ENCODE measurements around the gene HSPA1A. TPM values are rescaled to one million over a fixed set of nuclear protein-coding genes. Genes with fewer than 3 reads are reported as not detected.

The HSPA1A gene
- total RNA-seq, 1 experiment from 2014 or later: 20.3 TPM

DNA sequence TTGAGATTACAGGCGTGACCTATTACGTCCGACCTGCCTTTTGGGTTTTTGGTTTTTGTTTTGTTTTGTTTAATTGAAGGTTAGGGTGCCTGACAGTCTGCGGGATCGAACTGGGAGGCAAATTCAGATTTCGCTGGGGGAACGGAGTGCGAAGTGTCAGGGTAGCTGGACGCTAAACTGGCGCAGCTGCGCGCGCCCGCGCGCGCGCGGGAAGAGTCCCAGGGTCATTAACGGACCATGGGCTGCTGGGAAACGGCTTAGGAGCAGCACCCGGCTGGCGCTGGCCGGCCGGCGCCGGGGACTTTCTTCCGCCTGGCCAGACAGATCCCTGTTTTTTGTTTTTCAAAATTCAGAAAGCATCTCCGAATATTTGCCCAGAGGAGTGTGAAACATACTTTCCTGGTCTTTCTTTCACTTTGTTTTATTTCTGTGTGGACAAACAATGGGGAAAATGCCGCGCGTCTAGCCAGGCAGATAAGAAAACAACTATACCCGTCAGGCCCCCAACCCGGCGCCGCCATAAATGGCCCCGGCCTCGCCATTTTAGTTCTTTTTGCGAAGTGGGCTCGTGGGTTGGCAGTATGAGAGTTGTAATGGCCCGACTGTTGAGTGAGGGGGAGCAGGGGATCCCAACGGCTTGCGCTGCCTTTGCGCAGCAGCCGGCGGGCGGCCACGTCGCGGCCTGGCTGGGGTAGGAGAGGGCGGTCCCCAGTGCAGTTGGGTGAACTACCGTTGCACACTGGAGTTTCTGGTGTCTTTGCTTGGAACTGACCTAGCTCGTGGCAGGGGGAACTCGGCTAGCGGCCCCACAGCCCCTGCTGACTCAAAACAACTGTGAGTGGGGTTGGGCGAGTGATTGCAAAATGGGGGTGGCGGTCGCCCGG, 19.3 kb downstream of the HSPA1A start:
- no peaks in the 10 kb centered on the region for H3K9me3 Mint-ChIP-seq (ENCODE audit: unreplicated experiment)
- H3K36me3 Mint-ChIP-seq (ENCODE audit: insufficient read depth, unreplicated experiment): peaks cover 53% of the 10 kb centered on the region
- H3K4me3 Mint-ChIP-seq (ENCODE audit: unreplicated experiment): peak overlapping the region; percentile 86
- no peaks in the 10 kb centered on the region for H3K27me3 Mint-ChIP-seq (ENCODE audit: insufficient read depth, unreplicated experiment)
- DNase-seq (ENCODE audit: unreplicated experiment): peak; percentile 87
- BruUV-seq (replicated peaks): no TSS peak
- POLR2A ChIA-PET: interaction anchor here (0.6 to 11.2 kb wide), 31 partner anchors 9 to 1479 kb away, joined by 3 to 202 read pairs (median 4); partner anchors contain the start of genes ABHD16A, BAG6, C6orf47 and CFB
- CTCF ChIA-PET: interaction anchor here (0.6 to 1.4 kb wide), 4 partner anchors 12 to 295 kb away, joined by 3 to 6 read pairs (median 4); no protein-coding TSS in a partner anchor
- H3K27ac Mint-ChIP-seq (ENCODE audit: low read depth, unreplicated experiment): peak overlapping the region; percentile 99
- no peak for TF ChIP-seq CTCF (IDR thresholded peaks at IDR 0.05; ENCODE audit: unreplicated experiment)
- H3K4me1 Mint-ChIP-seq (ENCODE audit: insufficient read depth, unreplicated experiment): peaks cover 18% of the 10 kb centered on the region
- intact Hi-C loops (cut with micrococcal nuclease): loop anchor here (1.0 to 10.0 kb wide), 2 partner anchors 29 to 120 kb away; partner anchors contain the start of genes NELFE and SKIC2

- peaks cover 68% of the 10 kb centered on the region for H3K36me3 Mint-ChIP-seq (ENCODE audit: insufficient read depth, unreplicated experiment)
- no peaks in the 10 kb centered on the region for H3K9me3 Mint-ChIP-seq (ENCODE audit: unreplicated experiment)
- no TSS peak for BruUV-seq (replicated peaks)
- peak overlapping the region; percentile 86 for H3K4me3 Mint-ChIP-seq (ENCODE audit: unreplicated experiment)
- TF ChIP-seq CTCF (IDR thresholded peaks at IDR 0.05; ENCODE audit: unreplicated experiment): no peak
- ChIA-PET POLR2A (interaction anchor here (0.6 to 11.2 kb wide), 25 partner anchors 8 to 1136 kb away, joined by 3 to 202 read pairs (median 5); partner anchors contain the start of genes ABHD16A, BAG6, C6orf47 and CFB), CTCF (interaction anchor here (0.7 to 1.4 kb wide), 5 partner anchors 11 to 1148 kb away, joined by 3 to 5 read pairs (median 4); partner anchors contain the start of gene LY6G5C)
- H3K27ac Mint-ChIP-seq (ENCODE audit: low read depth, unreplicated experiment): peak overlapping the region; percentile 99
- no peaks in the 10 kb centered on the region for H3K27me3 Mint-ChIP-seq (ENCODE audit: insufficient read depth, unreplicated experiment)
- DNase-seq (ENCODE audit: unreplicated experiment): no peak
- H3K4me1 Mint-ChIP-seq (ENCODE audit: insufficient read depth, unreplicated experiment): peaks cover 18% of the 10 kb centered on the region
- intact Hi-C loops (cut with micrococcal nuclease): loop anchor here (10.0 kb wide), 1 partner anchor 119 kb away; the partner anchor contains the start of genes NELFE and SKIC2
These were observed 20.7 kb downstream of the HSPA1A start for GRCh38 chr6:31836047-31836473.

DNA sequence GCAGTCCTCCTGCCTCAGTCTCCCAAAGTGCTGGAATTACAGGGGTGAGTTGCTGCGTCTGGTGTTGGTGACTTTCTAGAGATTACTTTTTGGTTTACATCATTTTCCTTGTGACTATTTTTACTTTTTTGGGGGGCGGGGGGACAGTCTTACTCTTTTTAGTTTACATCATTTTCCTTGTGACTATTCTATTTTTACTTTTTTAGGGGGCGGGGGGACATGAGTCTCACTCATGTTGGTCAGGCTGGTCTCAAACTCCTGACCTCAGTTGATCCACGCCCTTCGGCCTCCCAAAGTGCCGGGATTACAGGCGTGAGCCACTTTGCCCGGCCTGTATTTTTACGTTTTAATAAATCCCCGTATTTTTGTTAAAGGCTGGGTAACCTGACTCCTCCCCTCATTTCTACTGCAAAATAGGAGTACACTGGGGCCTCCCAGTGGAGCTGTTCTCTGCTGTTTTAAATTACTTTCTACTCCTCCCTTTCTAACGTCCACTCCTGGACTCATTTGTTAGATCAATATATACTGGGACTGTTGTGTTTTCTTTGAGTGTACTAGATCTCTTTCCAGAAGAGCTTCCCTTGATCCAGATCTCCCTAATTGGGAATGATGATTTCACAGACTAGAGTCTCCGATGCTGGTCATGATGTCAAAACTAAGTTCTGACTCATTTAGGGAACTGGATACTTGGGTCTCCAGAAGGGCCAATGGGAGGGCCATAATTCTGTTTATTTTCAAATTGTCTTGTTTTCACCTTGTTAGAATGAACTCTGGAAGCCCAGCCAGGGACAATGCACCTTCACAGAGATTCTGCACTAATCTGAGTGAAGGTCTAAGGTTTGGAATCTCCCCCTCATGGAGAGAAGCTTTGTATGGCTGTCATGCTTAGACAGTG, 21.4 kb downstream of the HSPA1A start:
- BruUV-seq (replicated peaks): no TSS peak
- H3K4me3 Mint-ChIP-seq (ENCODE audit: unreplicated experiment): peak overlapping the region; percentile 86
- peaks cover 73% of the 10 kb centered on the region for H3K36me3 Mint-ChIP-seq (ENCODE audit: insufficient read depth, unreplicated experiment)
- peak overlapping the region; percentile 99 for H3K27ac Mint-ChIP-seq (ENCODE audit: low read depth, unreplicated experiment)
- no peaks in the 10 kb centered on the region for H3K9me3 Mint-ChIP-seq (ENCODE audit: unreplicated experiment)
- TF ChIP-seq CTCF (IDR thresholded peaks at IDR 0.05; ENCODE audit: unreplicated experiment): no peak
- peaks cover 18% of the 10 kb centered on the region for H3K4me1 Mint-ChIP-seq (ENCODE audit: insufficient read depth, unreplicated experiment)
- peak; percentile 45 for DNase-seq (ENCODE audit: unreplicated experiment)
- no peaks in the 10 kb centered on the region for H3K27me3 Mint-ChIP-seq (ENCODE audit: insufficient read depth, unreplicated experiment)
- ChIA-PET CTCF (interaction anchor here (0.7 to 1.4 kb wide), 6 partner anchors 50 to 278 kb away, joined by 3 to 5 read pairs (median 4); partner anchors contain the start of gene LY6G5C), POLR2A (interaction anchor here (0.6 to 11.2 kb wide), 27 partner anchors 10 to 1238 kb away, joined by 3 to 202 read pairs (median 4); partner anchors contain the start of genes ABHD16A, C6orf47, CLIC1 and DDAH2)
- intact Hi-C loops (cut with micrococcal nuclease): loop anchor here (10.0 kb wide), 1 partner anchor 118 kb away; the partner anchor contains the start of genes NELFE and SKIC2

Data from MCF 10A (cell line).